A673 (cell line): ENCODE data around the gene KAZN. TPM values are rescaled to one million over a fixed set of nuclear protein-coding genes. Genes with fewer than 3 reads are reported as not detected.

Source experiments
- BruUV-seq: library from RNA; stranded (reverse); fragments of 400-500 nt; replicated peaks from 2 replicates; lab custom pipeline; 2021; lab: Mats Ljungman, UMichigan
- CTCF ChIA-PET: fragments of 300-600 bp; sonication (Branson Sonifier 250); formaldehyde crosslinking; loops from one replicate; lab custom pipeline; 2022; ENCODE audit warnings: antibody characterized with exemption; lab: Charles Lee
- POLR2A ChIA-PET: fragments of 300-600 bp; sonication (Branson Sonifier 250); formaldehyde crosslinking; loops from one replicate; lab custom pipeline; 2022; ENCODE audit warnings: antibody characterized with exemption; ENCODE audit not compliant: low non-redundant PET; lab: Charles Lee
- DNase-seq: peaks from one replicate; pipeline ENCODE4 v3.0.0-alpha.2; 2015; ENCODE audit warnings: low spot score
- H3K27ac ChIP-seq: fragments of 200-600 bp; sonication (generic); 2 replicates; pipeline ENCODE4 v1.5.1; 2016; ENCODE audit warnings: mixed run types, low read depth, mild to moderate bottlenecking, mixed read lengths, antibody characterized with exemption, low read length; ENCODE audit not compliant: poor library complexity, severe bottlenecking
- H3K27me3 ChIP-seq: fragments of 200-600 bp; sonication (generic); replicated peaks from 2 replicates; pipeline ENCODE4 v1.6.1; 2017; ENCODE audit warnings: mixed run types, low read depth, mild to moderate bottlenecking, mixed read lengths, antibody characterized with exemption, low read length; ENCODE audit not compliant: insufficient read depth, poor library complexity
- H3K36me3 ChIP-seq: fragments of 200-600 bp; sonication (generic); 2 replicates; pipeline ENCODE4 v1.6.1; 2016; ENCODE audit warnings: mixed run types, mild to moderate bottlenecking, mixed read lengths, antibody characterized with exemption, low read length; ENCODE audit not compliant: insufficient read depth, poor library complexity, severe bottlenecking
- H3K4me1 ChIP-seq: fragments of 200-600 bp; sonication (generic); 2 replicates; pipeline ENCODE4 v1.6.1; 2017; ENCODE audit warnings: mixed run types, mild to moderate bottlenecking, mixed read lengths, antibody characterized with exemption, low read length; ENCODE audit not compliant: insufficient read depth, poor library complexity, severe bottlenecking
- H3K4me3 ChIP-seq: fragments of 200-600 bp; sonication (generic); 2 replicates; pipeline ENCODE4 v1.5.1; 2016; ENCODE audit warnings: low read depth, mixed run types, mild to moderate bottlenecking, mixed read lengths, low read length; ENCODE audit not compliant: poor library complexity, severe bottlenecking
- H3K9me3 ChIP-seq: fragments of 200-600 bp; sonication (generic); 2 replicates; pipeline ENCODE4 v1.6.1; 2016; ENCODE audit warnings: mixed run types, low read depth, mild to moderate bottlenecking, mixed read lengths, antibody characterized with exemption, low read length; ENCODE audit not compliant: poor library complexity, severe bottlenecking
- EZH2 ChIP-seq: fragments of 200-600 bp; sonication (generic); IDR thresholded peaks from 2 replicates; pipeline ENCODE4 v1.6.1; 2017; ENCODE audit warnings: borderline replicate concordance, low read depth, mild to moderate bottlenecking, mixed read lengths, antibody characterized with exemption, low read length; ENCODE audit not compliant: poor library complexity, severe bottlenecking
- intact Hi-C: fragments of 100-400 bp; cut with micrococcal nuclease; formaldehyde crosslinking; loops from one replicate; pipeline ENCODE4 v1.10.0; 2022; ENCODE audit not compliant: unreplicated experiment
- total RNA-seq: library from RNA; stranded (reverse); gene quantifications from 2 replicates; pipeline ENCODE4 v1.2.3, GENCODE V29; 2021
- TF ChIP-seq, protein P1 (sequence below): fragments of 300-800, 200-600 bp; sonication (generic); conservative IDR thresholded peaks from 2 replicates; pipeline ENCODE4 v1.5.1; 2017; ENCODE audit warnings: low read depth, mild to moderate bottlenecking, antibody characterized with exemption, low read length, moderate library complexity, mixed read lengths

Gene KAZN
- total RNA-seq, 1 experiment from 2014 or later, result 8.0 TPM

DNA sequence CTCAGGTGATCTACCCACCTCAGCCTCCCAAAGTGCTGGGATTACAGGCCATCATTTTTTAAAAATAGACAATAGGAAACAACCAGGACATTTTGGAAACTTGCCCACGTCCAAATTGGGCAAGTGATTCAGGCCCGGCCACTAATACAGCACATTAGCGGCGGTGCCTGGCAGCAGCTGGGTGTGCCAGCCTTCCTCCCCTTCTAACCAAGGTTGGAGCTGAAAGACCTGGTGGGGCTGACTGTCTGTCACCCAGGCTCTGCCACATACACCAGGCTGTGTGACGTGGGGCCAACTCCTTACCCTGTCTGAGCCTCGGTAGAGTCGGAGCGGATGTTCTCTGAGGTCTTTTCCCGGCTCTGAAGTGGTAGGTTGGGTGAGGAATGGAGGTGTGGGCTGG lies 525.4 kb downstream of the KAZN start:
- no TSS peak for BruUV-seq
- H3K4me1 ChIP-seq, result no peaks in the 10 kb centered on the region
- POLR2A ChIA-PET, result no interaction called here
- H3K36me3 ChIP-seq, result no peaks in the 10 kb centered on the region
- no peaks in the 10 kb centered on the region for H3K27me3 ChIP-seq
- DNase-seq, result no peak
- CTCF ChIA-PET, result no interaction called here
- intact Hi-C loops, result no loop called here
- no peak overlapping the region for H3K27ac ChIP-seq
- no peaks in the 10 kb centered on the region for H3K9me3 ChIP-seq
- TF ChIP-seq EZH2, result no peak
- TF ChIP-seq, protein P1, sequence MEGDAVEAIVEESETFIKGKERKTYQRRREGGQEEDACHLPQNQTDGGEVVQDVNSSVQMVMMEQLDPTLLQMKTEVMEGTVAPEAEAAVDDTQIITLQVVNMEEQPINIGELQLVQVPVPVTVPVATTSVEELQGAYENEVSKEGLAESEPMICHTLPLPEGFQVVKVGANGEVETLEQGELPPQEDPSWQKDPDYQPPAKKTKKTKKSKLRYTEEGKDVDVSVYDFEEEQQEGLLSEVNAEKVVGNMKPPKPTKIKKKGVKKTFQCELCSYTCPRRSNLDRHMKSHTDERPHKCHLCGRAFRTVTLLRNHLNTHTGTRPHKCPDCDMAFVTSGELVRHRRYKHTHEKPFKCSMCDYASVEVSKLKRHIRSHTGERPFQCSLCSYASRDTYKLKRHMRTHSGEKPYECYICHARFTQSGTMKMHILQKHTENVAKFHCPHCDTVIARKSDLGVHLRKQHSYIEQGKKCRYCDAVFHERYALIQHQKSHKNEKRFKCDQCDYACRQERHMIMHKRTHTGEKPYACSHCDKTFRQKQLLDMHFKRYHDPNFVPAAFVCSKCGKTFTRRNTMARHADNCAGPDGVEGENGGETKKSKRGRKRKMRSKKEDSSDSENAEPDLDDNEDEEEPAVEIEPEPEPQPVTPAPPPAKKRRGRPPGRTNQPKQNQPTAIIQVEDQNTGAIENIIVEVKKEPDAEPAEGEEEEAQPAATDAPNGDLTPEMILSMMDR, result no peak
- no peak overlapping the region for H3K4me3 ChIP-seq

DNA sequence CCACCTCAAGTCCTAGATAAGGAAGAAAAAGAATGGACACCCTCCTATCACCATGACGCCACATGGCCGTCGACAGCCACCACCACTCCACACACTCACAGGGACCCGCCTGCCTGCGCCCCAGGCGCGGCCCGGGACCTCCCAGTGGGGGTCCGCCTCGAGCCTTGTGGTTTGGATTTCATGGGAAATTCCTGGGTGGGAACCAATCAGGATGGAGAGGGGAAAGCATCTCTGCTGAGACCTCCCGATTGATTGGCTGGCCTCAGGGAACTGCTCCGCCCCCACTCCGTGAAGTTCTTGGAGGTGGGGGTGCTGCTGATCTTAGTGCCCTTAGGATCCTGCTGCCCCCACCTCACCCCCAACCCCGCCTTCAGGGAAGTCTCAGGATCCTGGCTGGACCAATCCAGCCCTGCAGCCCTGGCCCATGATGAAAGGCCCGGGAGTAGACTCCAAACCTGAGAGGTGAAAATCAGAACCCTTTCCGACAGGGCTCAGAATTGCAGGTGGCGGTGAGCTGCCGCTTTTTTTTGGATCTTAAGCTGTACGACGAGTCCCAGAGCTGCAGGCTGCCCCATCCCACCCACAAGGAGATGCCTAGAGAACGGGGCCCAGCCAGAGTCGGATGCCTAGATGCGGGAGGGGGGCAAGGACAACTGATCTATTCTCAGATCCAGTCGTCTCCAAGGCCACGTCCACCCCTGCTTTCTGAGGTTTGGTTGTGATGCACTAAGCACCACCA lies 526.0 kb downstream of the KAZN start:
- no peaks in the 10 kb centered on the region for H3K36me3 ChIP-seq
- TF ChIP-seq, protein P1, result no peak
- no peak overlapping the region for H3K4me3 ChIP-seq
- POLR2A ChIA-PET, result no interaction called here
- no peaks in the 10 kb centered on the region for H3K9me3 ChIP-seq
- DNase-seq, result no peak
- BruUV-seq, result no TSS peak
- CTCF ChIA-PET, result no interaction called here
- no peak overlapping the region for H3K27ac ChIP-seq
- intact Hi-C loops, result loop anchor here (5.0 kb wide), 1 partner anchor 308 kb away; no protein-coding TSS in a partner anchor
- H3K4me1 ChIP-seq, result no peaks in the 10 kb centered on the region
- no peaks in the 10 kb centered on the region for H3K27me3 ChIP-seq

DNA sequence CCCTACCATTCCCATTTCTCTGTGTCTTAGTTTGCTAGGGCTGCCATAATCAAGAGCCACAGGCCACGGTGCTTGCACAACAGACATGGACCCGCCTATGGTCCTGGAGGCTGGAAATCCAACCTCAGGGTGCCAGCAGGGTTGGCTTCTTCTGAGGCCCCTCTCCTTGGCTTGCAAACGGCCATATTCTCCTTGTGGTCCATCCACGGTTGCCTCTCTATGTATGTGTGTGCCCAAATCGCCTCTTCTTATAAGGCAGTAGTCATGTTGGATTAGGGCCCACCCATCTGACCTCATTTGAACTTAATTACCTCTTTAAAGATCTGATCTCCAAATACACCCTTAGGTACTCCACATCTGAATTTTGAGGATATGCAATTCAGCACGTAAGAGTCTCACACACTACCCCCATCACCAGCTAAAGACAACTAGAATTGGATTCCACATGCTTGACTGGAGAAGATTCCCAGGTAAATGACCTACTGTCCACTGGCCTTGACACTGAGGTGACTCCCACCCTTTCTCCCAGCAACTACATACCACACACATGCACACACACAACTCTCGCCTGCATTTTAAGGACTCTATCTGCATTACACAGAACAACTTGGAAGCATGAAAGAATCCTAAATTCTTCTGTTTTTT lies 526.7 kb downstream of the KAZN start:
- H3K4me1 ChIP-seq, result no peaks in the 10 kb centered on the region
- no TSS peak for BruUV-seq
- ChIA-PET POLR2A (no interaction called here), CTCF (no interaction called here)
- H3K9me3 ChIP-seq, result no peaks in the 10 kb centered on the region
- no peak for DNase-seq
- no peaks in the 10 kb centered on the region for H3K36me3 ChIP-seq
- intact Hi-C loops, result loop anchor here (5.0 kb wide), 1 partner anchor 307 kb away; no protein-coding TSS in a partner anchor
- TF ChIP-seq, protein P1, result no peak
- no peak for TF ChIP-seq EZH2
- no peak overlapping the region for H3K27ac ChIP-seq
- no peaks in the 10 kb centered on the region for H3K27me3 ChIP-seq
- no peak overlapping the region for H3K4me3 ChIP-seq
